H1 (cell line): Measurements from ENCODE around the gene RNF144A.

Source experiments
- ATF3 ChIP-seq: IDR thresholded peaks from 2 replicates; pipeline ENCODE4 v1.6.1; 2011; ENCODE audit warnings: low read depth, mild to moderate bottlenecking, low read length; ENCODE audit not compliant: insufficient read depth
- CTCF ChIP-seq, 3 experiments: IDR thresholded peaks; 1 replicate in 2 of 3; 2 replicates in 1 of 3; pipeline versions ENCODE4 v1.5.1 to v1.6.1; 2011; ENCODE audit warnings: low read length in 3 of 3, mild to moderate bottlenecking in 3 of 3, inconsistent platforms in 2 of 3, low read depth in 1 of 3, moderate library complexity in 1 of 3; ENCODE audit not compliant: insufficient read depth in 1 of 3; ENCODE audit errors: control extremely low read depth in 1 of 3
- EZH2 ChIP-seq: fragments of 200-600 bp; sonication (generic); IDR thresholded peaks from 2 replicates; pipeline ENCODE4 v1.7.1; 2012; ENCODE audit warnings: low read depth, mild to moderate bottlenecking, moderate library complexity, low read length, inconsistent platforms; ENCODE audit not compliant: severe bottlenecking
- MAFK ChIP-seq: IDR thresholded peaks from 2 replicates; pipeline ENCODE4 v1.6.1; 2012; ENCODE audit warnings: low read depth, mild to moderate bottlenecking, improper control_type of control experiment, low read length
- MAX ChIP-seq: IDR thresholded peaks from 2 replicates; pipeline ENCODE4 v1.6.1; 2012; ENCODE audit warnings: inconsistent platforms
- NRF1 ChIP-seq: IDR thresholded peaks from 2 replicates; pipeline ENCODE4 v1.6.1; 2011; ENCODE audit warnings: mild to moderate bottlenecking, low read depth, low read length, improper control_type of control experiment
- POLR2A ChIP-seq, 2 experiments: IDR thresholded peaks; 1 replicate in 1 of 2; 2 replicates in 1 of 2; pipeline ENCODE4 v1.6.1; 2011; ENCODE audit warnings: low read depth in 2 of 2, low read length in 2 of 2, mild to moderate bottlenecking in 2 of 2; ENCODE audit errors: control extremely low read depth in 1 of 2
- RFX5 ChIP-seq: IDR thresholded peaks from 2 replicates; pipeline ENCODE4 v1.6.1; 2011; ENCODE audit warnings: low read depth, low read length, improper control_type of control experiment, borderline replicate concordance
- TEAD4 ChIP-seq: IDR thresholded peaks from 2 replicates; pipeline ENCODE4 v1.6.1; 2012; ENCODE audit warnings: low read depth, low read length, inconsistent platforms, mixed read lengths

- TF ChIP-seq MAX (no peak), ATF3 (no peak), RFX5 (no peak), EZH2 (no peak), POLR2A (IDR thresholded peaks at IDR 0.05; ENCODE audit: control extremely low read depth in 1 of 2, low read depth in 2 of 2, low read length in 2 of 2) (no peak), CTCF (IDR thresholded peaks at IDR 0.05; ENCODE audit: control extremely low read depth in 1 of 3, insufficient read depth in 1 of 3, low read depth in 1 of 3, low read length in 3 of 3) (no peak), NRF1 (no peak), MAFK (no peak), TEAD4 (no peak)
These were observed 36.2 kb upstream of the RNF144A start for GRCh38 chr2:6881046-6881445.
